HepG2 (cell line): ENCODE measurements around the gene MPPE1. TPM values are rescaled to one million over a fixed set of nuclear protein-coding genes. Genes with fewer than 3 reads are reported as not detected.

Experiments used
- ATAC-seq: fragments of 200-7000 bp; cut with Tn5 transposase; 3 replicates; pipeline ENCODE4 v1.9.1; 2020; ENCODE audit warnings: mild to moderate bottlenecking, moderate library complexity
- BruUV-seq: library from RNA; stranded (reverse); fragments of 400-500 nt; replicated peaks from 2 replicates; lab custom pipeline; 2021; lab: Mats Ljungman, UMichigan
- CTCF ChIA-PET: fragments of 300-600 bp; formaldehyde crosslinking; extraction: SDS; loops from one replicate; lab custom pipeline; 2021; ENCODE audit warnings: low total read pairs, inconsistent platforms, low intra/inter-chr PET ratio; lab: Yijun Ruan, JAX
- POLR2A ChIA-PET: fragments of 350-600 bp; sonication (Branson Sonifier 250); formaldehyde crosslinking; loops from one replicate; lab custom pipeline; 2020; ENCODE audit warnings: antibody characterized with exemption, inconsistent platforms; lab: Yijun Ruan, JAX
- DNase-seq: peaks from one replicate; pipeline ENCODE4 v3.0.0-alpha.2; 2015; ENCODE audit warnings: low spot score
- FAIRE-seq: peaks from 3 replicates; lab custom pipeline; 2011; peaks lifted over from hg19 to GRCh38; lab: Jason Lieb, UNC
- H2AFZ ChIP-seq: one replicate; pipeline ENCODE4 v1.6.1; 2011; ENCODE audit warnings: low read length, inconsistent platforms
- H3K27ac ChIP-seq: fragments of 300-600 bp; 3 replicates; pipeline ENCODE4 v1.8.0; 2011; ENCODE audit warnings: mixed run types, mild to moderate bottlenecking, mixed read lengths, low read length, inconsistent platforms; ENCODE audit not compliant: insufficient read depth; ENCODE audit errors: extremely low read length
- H3K27me3 ChIP-seq, 2 experiments: fragments of 200-600 bp in 1 of 2; 2 replicates in 1 of 2; 3 replicates in 1 of 2; pipeline versions ENCODE4 v1.6.0 to v1.8.0; 2011; ENCODE audit warnings: low read length in 2 of 2, mild to moderate bottlenecking in 2 of 2, moderate library complexity in 2 of 2, inconsistent platforms in 1 of 2; ENCODE audit not compliant: insufficient read depth in 2 of 2, control insufficient read depth in 1 of 2
- H3K36me3 ChIP-seq, 2 experiments: fragments of 200-600 bp in 1 of 2; replicated peaks in 1 of 2; 2 replicates in 1 of 2; 3 replicates in 1 of 2; pipeline versions ENCODE4 v1.5.1 to v1.8.0; 2011; ENCODE audit warnings: low read length in 2 of 2, inconsistent platforms in 1 of 2; ENCODE audit not compliant: insufficient read depth in 2 of 2, control insufficient read depth in 1 of 2
- H3K4me1 ChIP-seq: 2 replicates; pipeline ENCODE4 v1.5.1; 2012; ENCODE audit warnings: low read length, inconsistent platforms; ENCODE audit not compliant: insufficient read depth
- H3K4me2 ChIP-seq: 2 replicates; pipeline ENCODE4 v1.6.0; 2011; ENCODE audit warnings: low read depth, low read length, inconsistent platforms
- H3K4me3 ChIP-seq, 3 experiments: fragments of 200-600 bp in 1 of 3; sonication (generic), shearing (Covaris generic) in 1 of 3; replicated peaks in 1 of 3; 2 replicates each; pipeline ENCODE4 v1.5.1; 2011 to 2016; ENCODE audit warnings: low read length in 3 of 3, inconsistent platforms in 2 of 3, low read depth in 2 of 3, mild to moderate bottlenecking in 2 of 3, control low read depth in 1 of 3, mixed read lengths in 1 of 3; ENCODE audit not compliant: insufficient read depth in 1 of 3
- H3K79me2 ChIP-seq: one replicate; pipeline ENCODE4 v1.6.1; 2011; ENCODE audit warnings: low read length, inconsistent platforms; ENCODE audit not compliant: insufficient read depth
- H3K9ac ChIP-seq: 2 replicates; pipeline ENCODE4 v1.6.0; 2011; ENCODE audit warnings: mild to moderate bottlenecking, low read depth, low read length, inconsistent platforms; ENCODE audit not compliant: insufficient read depth
- H3K9me3 ChIP-seq: 2 replicates; pipeline ENCODE4 v1.5.1; 2012; ENCODE audit warnings: mild to moderate bottlenecking, low read length
- H4K20me1 ChIP-seq: 2 replicates; pipeline ENCODE4 v1.6.0; 2011; ENCODE audit warnings: inconsistent platforms, mild to moderate bottlenecking, low read length, moderate library complexity; ENCODE audit not compliant: insufficient read depth
- AKNA ChIP-seq: sonication (generic); formaldehyde crosslinking; IDR thresholded peaks from 2 replicates; pipeline ENCODE4 v1.4.0; 2020; ENCODE audit warnings: missing genetic modification reagents, borderline replicate concordance
- GATAD1 ChIP-seq: IDR thresholded peaks from 2 replicates; pipeline ENCODE4 v1.6.1; 2016; ENCODE audit warnings: missing genetic modification reagents, missing compliant biosample characterization
- HDAC6 ChIP-seq: fragments of 200-600 bp; sonication (generic); IDR thresholded peaks from 2 replicates; pipeline ENCODE4 v1.7.0; 2017; ENCODE audit warnings: mild to moderate bottlenecking, antibody characterized with exemption, low read length, low read depth
- HOXA3 ChIP-seq: sonication (generic); formaldehyde crosslinking; IDR thresholded peaks from 2 replicates; pipeline ENCODE4 v1.5.0; 2020; ENCODE audit warnings: missing genetic modification reagents
- JUND ChIP-seq: sonication (generic); formaldehyde crosslinking; IDR thresholded peaks from 2 replicates; pipeline ENCODE4 v1.8.0; 2022; ENCODE audit warnings: mild to moderate bottlenecking, missing genetic modification reagents
- REPIN1 ChIP-seq: sonication (generic); formaldehyde crosslinking; IDR thresholded peaks from 2 replicates; pipeline ENCODE4 v1.8.0; 2022; ENCODE audit warnings: missing genetic modification reagents, low read depth, mild to moderate bottlenecking, borderline replicate concordance
- REST ChIP-seq, 2 experiments: IDR thresholded peaks; 2 replicates each; pipeline ENCODE4 v1.6.1; 2011 to 2012; ENCODE audit warnings: low read length in 2 of 2, borderline replicate concordance in 1 of 2, low read depth in 1 of 2, mild to moderate bottlenecking in 1 of 2, moderate library complexity in 1 of 2
- TOPORS ChIP-seq: sonication (generic); formaldehyde crosslinking; IDR thresholded peaks from 2 replicates; pipeline ENCODE4 v1.8.0; 2023; ENCODE audit warnings: mild to moderate bottlenecking, missing genetic modification reagents
- ZNF17 ChIP-seq: sonication (generic); formaldehyde crosslinking; IDR thresholded peaks from 2 replicates; pipeline ENCODE4 v1.5.0; 2020; ENCODE audit warnings: mild to moderate bottlenecking, missing genetic modification reagents
- ZNF20 ChIP-seq: sonication (generic); formaldehyde crosslinking; IDR thresholded peaks from 2 replicates; pipeline ENCODE4 v1.4.0; 2020; ENCODE audit warnings: mild to moderate bottlenecking, moderate library complexity, missing genetic modification reagents
- ZNF782 ChIP-seq: sonication (generic); formaldehyde crosslinking; IDR thresholded peaks from 2 replicates; pipeline ENCODE4 v1.4.0; 2020; ENCODE audit warnings: missing genetic modification reagents, mild to moderate bottlenecking, borderline replicate concordance
- WGBS: methylation state at CpG from one replicate; pipeline ENCODE4 v1.1.6; 2017; ENCODE audit warnings: low lambda C conversion rate; 5-methylcytosine and 5-hydroxymethylcytosine counted together
- in situ Hi-C: cut with HindIII; loops from 2 replicates; pipeline ENCODE4 v1.10.0; 2017; ENCODE audit warnings: low pct_unique_long_range_greater_than_20kb; ENCODE audit not compliant: extremely low pct_ligation_motif_present
- intact Hi-C: fragments of 100-400 bp; cut with micrococcal nuclease; formaldehyde crosslinking; loops from one replicate; pipeline ENCODE4 v1.10.0; 2022; ENCODE audit not compliant: unreplicated experiment
- polyA plus RNA-seq, 8 experiments: library from polyadenylated mRNA; depleted of rRNA in 3 of 8; stranded (reverse) in 7 of 8; unstranded in 1 of 8; fragments of >200 nt; fragmentation: Illumina TruSeq in 4 of 8; extraction: Trizol in 4 of 8; gene quantifications; 2 replicates each; pipeline versions ENCODE4 v1.2.1 to v1.2.3, GENCODE V29; 2011 to 2016; ENCODE audit warnings: low read depth in 4 of 8, missing spikeins in 1 of 8, mixed read lengths in 1 of 8; ENCODE audit not compliant: insufficient read depth in 1 of 8
- total RNA-seq, 5 experiments: library from RNA; depleted of rRNA; stranded (reverse); fragments of >200 nt; fragmentation: Illumina TruSeq; extraction: Trizol; gene quantifications; 2 replicates each; pipeline ENCODE4 v1.2.3, GENCODE V29; 2016; ENCODE audit warnings: low read depth in 1 of 5
- TF ChIP-seq, protein P1 (sequence below): sonication (generic); formaldehyde crosslinking; IDR thresholded peaks from 2 replicates; pipeline ENCODE4 v1.4.0; 2020; ENCODE audit warnings: mild to moderate bottlenecking, missing genetic modification reagents
- TF ChIP-seq, protein P2 (sequence below): IDR thresholded peaks from 2 replicates; pipeline ENCODE4 v1.6.1; 2016; ENCODE audit warnings: control low read depth

Gene MPPE1
- total and polyA plus RNA-seq, 2 of the 13 experiments (the other 11 are each of a cell fraction or from before 2014, with no cell fraction given), result 9.6 to 11.9 TPM

GRCh38 chr18:11844436-11844835 is 63.7 kb downstream of the MPPE1 start (continued):
- TF ChIP-seq REPIN1 (CRISPR knock-in tag) (no peak), ZNF782 (CRISPR knock-in tag) (no peak), ZNF17 (CRISPR knock-in tag) (no peak), ZNF20 (CRISPR knock-in tag) (no peak)
- TF ChIP-seq, protein P1, sequence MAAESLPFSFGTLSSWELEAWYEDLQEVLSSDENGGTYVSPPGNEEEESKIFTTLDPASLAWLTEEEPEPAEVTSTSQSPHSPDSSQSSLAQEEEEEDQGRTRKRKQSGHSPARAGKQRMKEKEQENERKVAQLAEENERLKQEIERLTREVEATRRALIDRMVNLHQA (CRISPR knock-in tag), result no peak

DNA sequence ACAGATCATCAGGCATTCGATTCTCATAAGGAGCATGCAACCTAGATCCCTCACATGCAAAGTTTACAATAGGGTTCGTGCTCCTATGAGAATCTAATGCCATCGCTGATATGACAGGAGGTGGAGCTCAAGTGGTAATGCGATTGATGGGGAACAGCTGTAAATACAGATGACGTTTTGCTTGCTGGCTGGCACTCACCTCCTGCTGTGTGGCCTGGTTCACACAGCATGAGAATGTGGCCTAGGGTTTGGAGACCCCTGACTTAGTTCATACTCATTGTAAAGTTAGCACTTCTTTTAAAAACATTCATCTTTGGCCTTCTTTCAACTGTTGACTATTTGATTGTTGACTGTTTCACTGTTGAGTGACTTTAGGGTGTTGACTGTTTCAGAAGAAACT is 65.6 kb downstream of the MPPE1 start:
- no peak for FAIRE-seq
- BruUV-seq, result no TSS peak
- WGBS, result 79% methylated on average over 5 of the region's 5 CpGs
- H3K36me3 ChIP-seq, result no peaks in the 10 kb centered on the region
- no peak overlapping the region for H3K4me2 ChIP-seq
- DNase-seq, result no peak
- no peak overlapping the region for H3K9ac ChIP-seq
- H2AFZ ChIP-seq, result no peak overlapping the region
- H4K20me1 ChIP-seq, result no peaks in the 10 kb centered on the region
- ChIA-PET CTCF (no interaction called here), POLR2A (no interaction called here)
- H3K27me3 ChIP-seq, result no peaks in the 10 kb centered on the region; a peak in 1 of 5 replicates
- in situ Hi-C loops (no loop called here), intact Hi-C loops (no loop called here)
- H3K27ac ChIP-seq, result no peak overlapping the region
- H3K79me2 ChIP-seq, result no peaks in the 10 kb centered on the region
- H3K4me1 ChIP-seq, result peaks cover 22% of the 10 kb centered on the region
- H3K4me3 ChIP-seq, result no peak overlapping the region
- no peaks in the 10 kb centered on the region for H3K9me3 ChIP-seq
- ATAC-seq, result no peak
- TF ChIP-seq, protein P2, sequence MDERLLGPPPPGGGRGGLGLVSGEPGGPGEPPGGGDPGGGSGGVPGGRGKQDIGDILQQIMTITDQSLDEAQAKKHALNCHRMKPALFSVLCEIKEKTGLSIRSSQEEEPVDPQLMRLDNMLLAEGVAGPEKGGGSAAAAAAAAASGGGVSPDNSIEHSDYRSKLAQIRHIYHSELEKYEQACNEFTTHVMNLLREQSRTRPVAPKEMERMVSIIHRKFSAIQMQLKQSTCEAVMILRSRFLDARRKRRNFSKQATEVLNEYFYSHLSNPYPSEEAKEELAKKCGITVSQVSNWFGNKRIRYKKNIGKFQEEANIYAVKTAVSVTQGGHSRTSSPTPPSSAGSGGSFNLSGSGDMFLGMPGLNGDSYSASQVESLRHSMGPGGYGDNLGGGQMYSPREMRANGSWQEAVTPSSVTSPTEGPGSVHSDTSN (CRISPR knock-in tag), result no peak
- TF ChIP-seq HOXA3 (CRISPR knock-in tag) (no peak), HDAC6 (no peak), AKNA (CRISPR knock-in tag) (no peak), GATAD1 (CRISPR knock-in tag) (no peak), TOPORS (CRISPR knock-in tag) (no peak), REST (IDR thresholded peaks at IDR 0.05; ENCODE audit: borderline replicate concordance in 1 of 2, low read depth in 1 of 2, low read length in 2 of 2) (no peak), JUND (no peak)
